ENCODE measurements around the gene DDX41. TPM values are rescaled to one million over a fixed set of nuclear protein-coding genes. Genes with fewer than 3 reads are reported as not detected.
"Not testable (repeated sequence)": the region's sequence is repeated elsewhere in the genome, so short reads cannot be mapped to it uniquely, and the experiment has no call there.

The DDX41 gene
- total RNA-seq (100 to 1,000 TPM; 160 to 164 TPM), polyA plus RNA-seq (61.7 TPM)

GRCh38 chr5:177516601-177517568, at the start of gene DDX41:
Gene DDX41 (minus strand): TSS chr5:177516961. CDS start chr5:177516945, 16 bp downstream.
- CTCF ChIA-PET, result interaction anchor here (1.5 to 1.9 kb wide), 4 partner anchors 15 to 208 kb away, joined by 5 to 16 read pairs (median 6); partner anchors contain the start of gene PDLIM7
- Histone ChIP-seq H3K9me3 (ENCODE audit: low read length) (no peaks in the 10 kb centered on the region), H3K36me3 (ENCODE audit: insufficient read depth, low read length) (peaks cover 19% of the 10 kb centered on the region), H3K4me1 (ENCODE audit: insufficient read depth, low read length) (peaks cover 29% of the 10 kb centered on the region), H3K27ac (ENCODE audit: low read depth, low read length) (peak within 1 kb of the TSS; percentile 75), H3K27me3 (ENCODE audit: insufficient read depth, low read length, poor library complexity, severe bottlenecking) (no peaks in the 10 kb centered on the region), H3K4me3 (ENCODE audit: low read length) (peak within 1 kb of the TSS; percentile 85)
- peaks cover 44 to 67% (median 55%) of the 10 kb centered on the region in 3 donors for H3K4me1 Mint-ChIP-seq
- H3K36me3 Mint-ChIP-seq, result peaks cover 5 to 69% (median 7%) of the 10 kb centered on the region in 3 donors
- POLR2A ChIA-PET, result interaction anchor here (1.2 to 1.4 kb wide), 2 partner anchors 8 to 383 kb away, joined by 3 to 4 read pairs; partner anchors contain the start of gene NSD1
- H3K27me3 Mint-ChIP-seq, result peaks cover 0 to 2% of the 10 kb centered on the region in 2 donors
- H3K4me3 Mint-ChIP-seq, result peak within 1 kb of the TSS; percentile 92 to 100 (median 95)
- H3K9me3 Mint-ChIP-seq, result no peaks in the 10 kb centered on the region
- peak; percentile 91 to 97 (median 94) for DNase-seq
- H3K27ac Mint-ChIP-seq, result peak within 1 kb of the TSS; percentile 82 to 98 (median 94)

GRCh38 chr5:177565046-177565445, 48.3 kb upstream of the DDX41 start:
- Histone ChIP-seq H3K36me3 (ENCODE audit: insufficient read depth, low read length) (no peaks in the 10 kb centered on the region), H3K27me3 (ENCODE audit: insufficient read depth, low read length, poor library complexity, severe bottlenecking) (no peaks in the 10 kb centered on the region), H3K27ac (ENCODE audit: low read depth, low read length) (no peak overlapping the region), H3K9me3 (ENCODE audit: low read length) (no peaks in the 10 kb centered on the region), H3K4me1 (ENCODE audit: insufficient read depth, low read length) (no peaks in the 10 kb centered on the region), H3K4me3 (ENCODE audit: low read length) (no peak overlapping the region)
- peaks cover 7 to 23% of the 10 kb centered on the region in 2 donors for H3K27me3 Mint-ChIP-seq
- POLR2A ChIA-PET, result interaction anchor here (0.7 kb wide), 1 partner anchor 986 kb away, joined by 4 read pairs; no protein-coding TSS in a partner anchor
- no peak overlapping the region for H3K27ac Mint-ChIP-seq
- no peaks in the 10 kb centered on the region for H3K9me3 Mint-ChIP-seq
- DNase-seq, result no peak
- CTCF ChIA-PET, result interaction anchor here (0.7 kb wide), 1 partner anchor 40 kb away, joined by 3 read pairs; no protein-coding TSS in a partner anchor
- H3K4me3 Mint-ChIP-seq, result no peak overlapping the region
- H3K36me3 Mint-ChIP-seq, result no peaks in the 10 kb centered on the region
- no peaks in the 10 kb centered on the region for H3K4me1 Mint-ChIP-seq

GRCh38 chr5:177559446-177559941, 42.7 kb upstream of the DDX41 start:
- H3K27ac ChIP-seq (ENCODE audit: low read depth, low read length); H3K4me3 Mint-ChIP-seq; H3K9me3 Mint-ChIP-seq; H3K27me3 ChIP-seq (ENCODE audit: insufficient read depth, low read length, poor library complexity, severe bottlenecking); H3K36me3 ChIP-seq (ENCODE audit: insufficient read depth, low read length); H3K36me3 Mint-ChIP-seq; POLR2A ChIA-PET; CTCF ChIA-PET; H3K9me3 ChIP-seq (ENCODE audit: low read length); H3K4me1 ChIP-seq (ENCODE audit: insufficient read depth, low read length); H3K27me3 Mint-ChIP-seq; DNase-seq; H3K27ac Mint-ChIP-seq; H3K4me3 ChIP-seq (ENCODE audit: low read length): not testable (repeated sequence)
- peaks cover 16 to 29% (median 24%) of the 10 kb centered on the region in 3 donors for H3K4me1 Mint-ChIP-seq

GRCh38 chr5:177557796-177558195, 41.0 kb upstream of the DDX41 start:
- no peak for DNase-seq
- peak overlapping the region in 4 of 8 donors; percentile 54 to 83 (median 58) for H3K27ac Mint-ChIP-seq
- CTCF ChIA-PET, result no interaction called here

GRCh38 chr5:177557041-177557647, 40.4 kb upstream of the DDX41 start:
- Histone ChIP-seq H3K4me3 (ENCODE audit: low read length) (no peak overlapping the region), H3K4me1 (ENCODE audit: insufficient read depth, low read length) (peaks cover 20% of the 10 kb centered on the region), H3K36me3 (ENCODE audit: insufficient read depth, low read length) (no peaks in the 10 kb centered on the region), H3K9me3 (ENCODE audit: low read length) (no peaks in the 10 kb centered on the region), H3K27ac (ENCODE audit: low read depth, low read length) (peak overlapping the region; percentile 26), H3K27me3 (ENCODE audit: insufficient read depth, low read length, poor library complexity, severe bottlenecking) (no peaks in the 10 kb centered on the region)
- POLR2A ChIA-PET, result no interaction called here
- peak in 1 of 5 donors; percentile 10 for DNase-seq
- H3K27me3 Mint-ChIP-seq, result no peaks in the 10 kb centered on the region
- H3K9me3 Mint-ChIP-seq, result no peaks in the 10 kb centered on the region
- CTCF ChIA-PET, result interaction anchor here (0.8 kb wide), 1 partner anchor 35 kb away, joined by 3 read pairs; the partner anchor contains the start of gene TMED9
- peaks cover 30 to 45% (median 39%) of the 10 kb centered on the region in 3 donors for H3K4me1 Mint-ChIP-seq
- peak overlapping the region in 7 of 8 donors; percentile 33 to 74 (median 60) for H3K27ac Mint-ChIP-seq
- H3K36me3 Mint-ChIP-seq, result peaks cover 0 to 10% (median 0%) of the 10 kb centered on the region in 3 donors
- H3K4me3 Mint-ChIP-seq, result peak overlapping the region in 1 of 7 donors; percentile 76

More at GRCh38 chr5:177557796-177558195, 41.0 kb upstream of the DDX41 start:
- Histone ChIP-seq H3K9me3 (ENCODE audit: low read length) (no peaks in the 10 kb centered on the region), H3K27me3 (ENCODE audit: insufficient read depth, low read length, poor library complexity, severe bottlenecking) (no peaks in the 10 kb centered on the region), H3K4me3 (ENCODE audit: low read length) (no peak overlapping the region), H3K27ac (ENCODE audit: low read depth, low read length) (peak overlapping the region; percentile 26), H3K4me1 (ENCODE audit: insufficient read depth, low read length) (peaks cover 13% of the 10 kb centered on the region), H3K36me3 (ENCODE audit: insufficient read depth, low read length) (no peaks in the 10 kb centered on the region)
- Mint-ChIP-seq H3K4me1 (peaks cover 24 to 39% (median 33%) of the 10 kb centered on the region in 3 donors), H3K9me3 (no peaks in the 10 kb centered on the region), H3K36me3 (peaks cover 0 to 5% (median 0%) of the 10 kb centered on the region in 3 donors), H3K27me3 (no peaks in the 10 kb centered on the region), H3K4me3 (no peak overlapping the region)
- POLR2A ChIA-PET, result no interaction called here

GRCh38 chr5:177555665-177556064, 38.9 kb upstream of the DDX41 start:
- Histone ChIP-seq H3K4me3 (ENCODE audit: low read length) (no peak overlapping the region), H3K27ac (ENCODE audit: low read depth, low read length) (no peak overlapping the region), H3K4me1 (ENCODE audit: insufficient read depth, low read length) (peaks cover 21% of the 10 kb centered on the region), H3K9me3 (ENCODE audit: low read length) (no peaks in the 10 kb centered on the region), H3K36me3 (ENCODE audit: insufficient read depth, low read length) (no peaks in the 10 kb centered on the region), H3K27me3 (ENCODE audit: insufficient read depth, low read length, poor library complexity, severe bottlenecking) (no peaks in the 10 kb centered on the region)
- Mint-ChIP-seq H3K9me3 (no peaks in the 10 kb centered on the region), H3K36me3 (peaks cover 0 to 22% (median 0%) of the 10 kb centered on the region in 3 donors), H3K4me3 (peak overlapping the region; percentile 88 to 96 (median 89)), H3K27ac (peak overlapping the region in 1 of 8 donors; percentile 38), H3K4me1 (peaks cover 34 to 55% (median 53%) of the 10 kb centered on the region in 3 donors), H3K27me3 (no peaks in the 10 kb centered on the region)
- CTCF ChIA-PET, result interaction anchor here (1.6 kb wide), 1 partner anchor 40 kb away, joined by 3 read pairs; no protein-coding TSS in a partner anchor
- POLR2A ChIA-PET, result no interaction called here
- DNase-seq, result no peak

GRCh38 chr5:177555228-177555627, 38.5 kb upstream of the DDX41 start:
- no peaks in the 10 kb centered on the region for H3K27me3 ChIP-seq (ENCODE audit: insufficient read depth, low read length, poor library complexity, severe bottlenecking)
- Mint-ChIP-seq H3K4me3 (peak overlapping the region; percentile 88 to 96 (median 89)), H3K27me3 (no peaks in the 10 kb centered on the region), H3K4me1 (peaks cover 36 to 58% (median 57%) of the 10 kb centered on the region in 3 donors), H3K36me3 (peaks cover 0 to 25% (median 0%) of the 10 kb centered on the region in 3 donors), H3K9me3 (no peaks in the 10 kb centered on the region), H3K27ac (peak overlapping the region in 2 of 8 donors; percentile 21 to 89)
- H3K4me1 ChIP-seq (ENCODE audit: insufficient read depth, low read length), result peaks cover 21% of the 10 kb centered on the region
- no peaks in the 10 kb centered on the region for H3K36me3 ChIP-seq (ENCODE audit: insufficient read depth, low read length)
- DNase-seq, result no peak
- ChIA-PET CTCF (interaction anchor here (1.6 kb wide), 1 partner anchor 39 kb away, joined by 3 read pairs; no protein-coding TSS in a partner anchor), POLR2A (no interaction called here)
- no peak overlapping the region for H3K4me3 ChIP-seq (ENCODE audit: low read length)
- no peaks in the 10 kb centered on the region for H3K9me3 ChIP-seq (ENCODE audit: low read length)
- no peak overlapping the region for H3K27ac ChIP-seq (ENCODE audit: low read depth, low read length)

Data from CD8-positive, alpha-beta memory T cell (primary cell).